Right lobe of liver (tissue), 6 donors: ENCODE data around the gene MTCH1. TPM values are rescaled to one million over a fixed set of nuclear protein-coding genes. Genes with fewer than 3 reads are reported as not detected.

Experiments used
- ATAC-seq, 4 donors: fragments of 200-7000 bp; cut with Tn5 transposase; one replicate each; pipeline ENCODE4 v1.9.1; 2020; ENCODE audit warnings: mild to moderate bottlenecking in 4 of 4, moderate library complexity in 4 of 4
- DNase-seq, 3 donors: peaks; one replicate each; pipeline ENCODE4 v3.0.0-alpha.2; 2020
- H3K27ac ChIP-seq, 3 donors: fragments of 200-600 bp; one replicate each; pipeline ENCODE4 v1.8.0; 2022
- H3K27me3 ChIP-seq, 2 donors: fragments of 200-600 bp; one replicate each; pipeline ENCODE4 v1.8.0; 2022
- H3K36me3 ChIP-seq, 4 donors: fragments of 200-600 bp; sonication (generic) in 1 of 4; one replicate each; pipeline versions ENCODE4 v1.5.1 to v1.8.0; 2017 to 2022; ENCODE audit warnings: control low read depth in 1 of 4
- H3K4me1 ChIP-seq, 4 donors: fragments of 200-600 bp; sonication (generic) in 1 of 4; one replicate each; pipeline versions ENCODE4 v1.5.1 to v1.8.0; 2017 to 2022; ENCODE audit warnings: control low read depth in 1 of 4
- H3K4me3 ChIP-seq, 3 donors: fragments of 200-600 bp; one replicate each; pipeline ENCODE4 v1.8.0; 2022
- H3K9me3 ChIP-seq, 4 donors: fragments of 200-600 bp; sonication (generic) in 1 of 4; one replicate each; pipeline versions ENCODE4 v1.5.1 to v1.8.0; 2017 to 2022; ENCODE audit warnings: control low read depth in 1 of 4
- CTCF ChIP-seq, 4 donors: fragments of 200-600 bp in 3 of 4; fragments of 450-650 bp in 1 of 4; IDR thresholded peaks; one replicate each; pipeline versions ENCODE4 v1.5.1 to v1.8.0; 2016 to 2022; ENCODE audit warnings: antibody characterized with exemption in 4 of 4, mild to moderate bottlenecking in 2 of 4
- POLR2A ChIP-seq: fragments of 450-650 bp; IDR thresholded peaks from one replicate; pipeline ENCODE4 v1.6.1; 2017; ENCODE audit warnings: antibody characterized with exemption, mild to moderate bottlenecking
- WGBS: methylation state at CpG from one replicate; pipeline ENCODE4 v1.1.6; 2018; ENCODE audit warnings: low coverage, low lambda C conversion rate; ENCODE audit not compliant: insufficient coverage; ENCODE audit errors: missing lambda C conversion rate; 5-methylcytosine and 5-hydroxymethylcytosine counted together
- intact Hi-C, 2 donors: fragments of 100-400 bp; cut with DNase I; formaldehyde crosslinking; loops; one replicate each; pipeline versions ENCODE4 v1.11.2 to v1.14.1; 2022
- total RNA-seq, 6 experiments: library from RNA; depleted of rRNA in 2 of 6; stranded (reverse); fragments of >200 nt in 2 of 6; fragmentation: NEBNext Ultra II Directional in 3 of 6; extraction: Animal tissue kit (Norgen Biotek cat#: 25700) in 3 of 6; gene quantifications; one replicate each; pipeline versions ENCODE4 v1.1.0 to v1.2.4, GENCODE V29; 2016 to 2023
- donor health status: DM: no; HTN: yes; CAD: no.
- donor health status: DM: no; HTN: no; CAD: no.
- donor health status: DM: no; HTN: no; CAD: no.
- donor health status: DM: no; HTN: yes; CAD: no.
- donor health status: DM: no; HTN: yes; CAD: no.

Gene MTCH1
- total RNA-seq, 6 experiments from 2014 or later, result 56.3 to 73.7 (median 63.3) TPM

- no peak overlapping the region for H3K4me3 ChIP-seq
- H3K9me3 ChIP-seq, result no peaks in the 10 kb centered on the region
- no peaks in the 10 kb centered on the region for H3K27me3 ChIP-seq
- WGBS, result 24% methylated on average over 2 of the region's 15 CpGs
- peaks cover 0 to 24% (median 11%) of the 10 kb centered on the region in 4 donors for H3K4me1 ChIP-seq
- ATAC-seq, result no peak
- no peak for DNase-seq
- no peaks in the 10 kb centered on the region for H3K36me3 ChIP-seq
- TF ChIP-seq CTCF (IDR thresholded peaks at IDR 0.05) (no peak), POLR2A (no peak)
- H3K27ac ChIP-seq, result no peak overlapping the region
- intact Hi-C loops, result loop anchor here in 1 of 2 donors (10.0 kb wide), 1 partner anchor 178 kb away; no protein-coding TSS in a partner anchor
These were observed 41.2 kb upstream of the MTCH1 start for GRCh38 chr6:37027036-37027720.

DNA sequence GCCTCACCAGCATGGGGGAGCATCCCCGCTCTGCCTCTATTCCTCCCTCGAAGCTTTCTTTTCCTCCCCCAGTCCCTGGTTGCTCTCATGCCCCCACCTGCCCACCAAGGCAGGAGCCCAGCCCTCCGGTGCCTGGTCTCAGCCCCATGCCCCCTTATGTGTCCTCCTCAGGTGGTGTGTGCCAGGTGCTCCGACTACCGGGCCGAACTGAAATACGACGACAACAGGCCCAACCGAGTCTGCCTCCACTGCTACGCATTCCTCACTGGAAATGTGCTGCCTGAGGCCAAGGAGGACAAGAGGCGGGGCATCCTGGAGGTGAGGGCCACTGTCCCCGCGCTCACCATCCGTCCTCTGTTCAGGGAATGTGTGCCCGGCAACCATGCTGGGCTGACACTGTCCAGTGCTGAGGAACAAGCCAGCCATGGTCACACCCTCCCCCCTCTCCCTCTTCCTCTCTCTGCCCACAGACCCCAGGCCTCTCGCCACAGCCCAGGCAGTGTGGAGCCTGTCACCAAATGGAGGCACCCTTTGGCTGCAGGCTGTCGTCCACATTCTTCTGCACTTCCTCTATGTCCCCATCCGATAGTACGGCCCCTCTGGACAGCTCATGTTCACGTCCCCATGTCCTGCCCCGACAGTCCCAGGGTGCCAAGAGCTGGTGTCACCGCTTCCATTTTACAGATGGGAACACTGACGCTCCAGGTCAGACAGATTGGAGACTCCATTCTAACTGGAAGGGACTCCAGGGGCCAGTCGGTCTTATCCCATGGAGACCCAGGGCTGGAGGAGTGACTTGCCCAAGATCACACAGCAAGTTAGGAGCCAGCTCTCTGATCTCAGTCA is 39.8 kb upstream of the MTCH1 start:
- H3K4me1 ChIP-seq, result peaks cover 0 to 29% (median 11%) of the 10 kb centered on the region in 4 donors
- H3K27ac ChIP-seq, result no peak overlapping the region
- H3K27me3 ChIP-seq, result no peaks in the 10 kb centered on the region
- H3K4me3 ChIP-seq, result no peak overlapping the region
- 87% methylated on average over 12 of the region's 24 CpGs for WGBS
- ATAC-seq (no peak), DNase-seq (no peak)
- no peaks in the 10 kb centered on the region for H3K9me3 ChIP-seq
- TF ChIP-seq CTCF (IDR thresholded peaks at IDR 0.05) (no peak), POLR2A (no peak)
- H3K36me3 ChIP-seq, result no peaks in the 10 kb centered on the region
- intact Hi-C loops, result loop anchor here in 1 of 2 donors (10.0 kb wide), 1 partner anchor 179 kb away; no protein-coding TSS in a partner anchor

- Histone ChIP-seq H3K4me1 (peaks cover 0 to 29% (median 11%) of the 10 kb centered on the region in 4 donors), H3K9me3 (no peaks in the 10 kb centered on the region), H3K27ac (peak overlapping the region; percentile 53 to 70 (median 64)), H3K27me3 (no peaks in the 10 kb centered on the region), H3K36me3 (no peaks in the 10 kb centered on the region), H3K4me3 (no peak overlapping the region)
- DNase-seq, result peak in 1 of 3 donors; percentile 70
- 14% methylated on average over 6 of the region's 15 CpGs for WGBS
- intact Hi-C loops, result loop anchor here in 1 of 2 donors (10.0 kb wide), 1 partner anchor 180 kb away; no protein-coding TSS in a partner anchor
- ATAC-seq, result peak in 2 of 4 donors; percentile 30 to 59
- TF ChIP-seq CTCF (IDR thresholded peaks at IDR 0.05) (no peak), POLR2A (no peak)
These were observed 38.8 kb upstream of the MTCH1 start for GRCh38 chr6:37024656-37025337.

GRCh38 chr6:37022135-37022863 is 36.3 kb upstream of the MTCH1 start:
- DNase-seq, result no peak
- no peaks in the 10 kb centered on the region for H3K9me3 ChIP-seq
- H3K4me3 ChIP-seq, result no peak overlapping the region
- intact Hi-C loops, result loop anchor here in 1 of 2 donors (10.0 kb wide), 1 partner anchor 183 kb away; no protein-coding TSS in a partner anchor
- TF ChIP-seq CTCF (IDR thresholded peaks at IDR 0.05) (no peak), POLR2A (no peak)
- H3K27ac ChIP-seq, result peak overlapping the region in 2 of 3 donors; percentile 64 to 70
- H3K36me3 ChIP-seq, result no peaks in the 10 kb centered on the region
- no peak for ATAC-seq
- 89% methylated on average over 2 of the region's 17 CpGs for WGBS
- no peaks in the 10 kb centered on the region for H3K27me3 ChIP-seq
- peaks cover 0 to 48% (median 19%) of the 10 kb centered on the region in 4 donors for H3K4me1 ChIP-seq
